GM23338 (cell line): Measurements from ENCODE around the gene GIMAP1.

Experiments
- CREB1 ChIP-seq: fragments of 250-450 bp; sonication (Bioruptor Pico); IDR thresholded peaks from 2 replicates; pipeline ENCODE4 v1.5.0; 2020; ENCODE audit warnings: low read depth, mild to moderate bottlenecking, moderate library complexity
- EZH2 ChIP-seq: fragments of 200-600 bp; sonication (generic); IDR thresholded peaks from one replicate; pipeline ENCODE4 v1.8.0; 2017; ENCODE audit warnings: antibody characterized with exemption, mild to moderate bottlenecking, low read depth; ENCODE audit not compliant: unreplicated experiment
- EZH2phosphoT487 ChIP-seq: fragments of 200-600 bp; sonication (generic); IDR thresholded peaks from one replicate; pipeline ENCODE4 v1.8.1; 2018; ENCODE audit warnings: antibody characterized with exemption; ENCODE audit not compliant: unreplicated experiment
- JUNB ChIP-seq: IDR thresholded peaks from one replicate; pipeline ENCODE4 v1.6.1; 2016; ENCODE audit warnings: antibody characterized with exemption; ENCODE audit not compliant: unreplicated experiment
- NANOG ChIP-seq: IDR thresholded peaks from 2 replicates; pipeline ENCODE4 v1.6.1; 2016; ENCODE audit warnings: antibody characterized with exemption, borderline replicate concordance
- POLR2AphosphoS5 ChIP-seq: IDR thresholded peaks from 2 replicates; pipeline ENCODE4 v1.6.1; 2016; ENCODE audit warnings: antibody characterized with exemption, low read depth
- REST ChIP-seq: IDR thresholded peaks from one replicate; pipeline ENCODE4 v1.6.1; 2018; ENCODE audit warnings: antibody characterized with exemption; ENCODE audit not compliant: unreplicated experiment
- STAT1 ChIP-seq: IDR thresholded peaks from one replicate; pipeline ENCODE4 v1.6.1; 2016; ENCODE audit warnings: antibody characterized with exemption; ENCODE audit not compliant: unreplicated experiment
- ZNF114 ChIP-seq: fragments of 250-450 bp; sonication (Bioruptor Pico); IDR thresholded peaks from 2 replicates; pipeline ENCODE4 v1.5.0; 2020; ENCODE audit warnings: mild to moderate bottlenecking, moderate library complexity
- ZNF331 ChIP-seq: fragments of 250-450 bp; sonication (Bioruptor Pico); IDR thresholded peaks from 2 replicates; pipeline ENCODE4 v1.5.0; 2020; ENCODE audit warnings: low read depth, mild to moderate bottlenecking, moderate library complexity
- ZNF462 ChIP-seq: fragments of 250-450 bp; sonication (Bioruptor Pico); IDR thresholded peaks from 2 replicates; pipeline ENCODE4 v1.5.0; 2020; ENCODE audit warnings: mild to moderate bottlenecking, moderate library complexity
- TF ChIP-seq, protein P1 (sequence below), 2 experiments: fragments of 200-600 bp in 1 of 2; sonication (generic) in 1 of 2; conservative IDR thresholded peaks; 2 replicates each; pipeline versions ENCODE4 v1.5.1 to v1.6.1; 2016 to 2017; ENCODE audit warnings: antibody characterized with exemption in 2 of 2, low read depth in 2 of 2, mild to moderate bottlenecking in 2 of 2, moderate library complexity in 1 of 2
- TF ChIP-seq, protein P2 (sequence below): IDR thresholded peaks from 2 replicates; pipeline ENCODE4 v1.6.1; 2016; ENCODE audit warnings: antibody characterized with exemption

DNA sequence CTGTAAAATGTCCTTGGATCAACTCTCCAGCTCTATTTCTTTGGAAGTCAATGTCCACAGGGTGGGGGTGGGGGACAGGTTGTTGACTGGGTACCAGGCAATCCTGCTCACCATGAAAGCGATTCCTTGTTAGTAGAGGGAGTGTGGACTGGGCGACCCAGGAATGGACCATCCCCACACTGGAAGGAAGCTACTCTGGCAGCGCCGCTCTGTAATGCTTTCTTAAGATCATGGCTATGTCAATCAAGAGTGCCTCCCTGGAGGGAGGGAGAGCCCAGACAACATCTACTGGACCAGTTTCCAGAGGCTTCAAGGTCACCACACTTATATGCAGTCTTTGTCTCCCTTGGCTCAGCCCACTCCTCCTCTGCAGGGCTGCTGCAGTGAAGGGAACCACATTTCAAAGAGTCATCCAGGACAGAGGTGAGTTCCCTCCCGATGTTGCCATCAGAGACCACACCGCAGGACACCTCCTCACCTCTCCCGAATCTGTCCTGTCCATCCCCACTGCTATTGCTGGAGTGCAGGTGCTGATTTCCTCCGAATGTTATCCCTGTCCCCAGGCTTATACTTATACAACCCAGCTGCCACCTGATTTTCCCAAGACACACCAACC, 27.7 kb downstream of the GIMAP1 start:
- TF ChIP-seq, protein P1, sequence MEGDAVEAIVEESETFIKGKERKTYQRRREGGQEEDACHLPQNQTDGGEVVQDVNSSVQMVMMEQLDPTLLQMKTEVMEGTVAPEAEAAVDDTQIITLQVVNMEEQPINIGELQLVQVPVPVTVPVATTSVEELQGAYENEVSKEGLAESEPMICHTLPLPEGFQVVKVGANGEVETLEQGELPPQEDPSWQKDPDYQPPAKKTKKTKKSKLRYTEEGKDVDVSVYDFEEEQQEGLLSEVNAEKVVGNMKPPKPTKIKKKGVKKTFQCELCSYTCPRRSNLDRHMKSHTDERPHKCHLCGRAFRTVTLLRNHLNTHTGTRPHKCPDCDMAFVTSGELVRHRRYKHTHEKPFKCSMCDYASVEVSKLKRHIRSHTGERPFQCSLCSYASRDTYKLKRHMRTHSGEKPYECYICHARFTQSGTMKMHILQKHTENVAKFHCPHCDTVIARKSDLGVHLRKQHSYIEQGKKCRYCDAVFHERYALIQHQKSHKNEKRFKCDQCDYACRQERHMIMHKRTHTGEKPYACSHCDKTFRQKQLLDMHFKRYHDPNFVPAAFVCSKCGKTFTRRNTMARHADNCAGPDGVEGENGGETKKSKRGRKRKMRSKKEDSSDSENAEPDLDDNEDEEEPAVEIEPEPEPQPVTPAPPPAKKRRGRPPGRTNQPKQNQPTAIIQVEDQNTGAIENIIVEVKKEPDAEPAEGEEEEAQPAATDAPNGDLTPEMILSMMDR (conservative IDR thresholded peaks at IDR 0.05; ENCODE audit: low read depth in 2 of 2) = no peak
- TF ChIP-seq CREB1 (CRISPR knock-in tag) = no peak
- TF ChIP-seq EZH2phosphoT487 = no peak
- no peak for TF ChIP-seq POLR2AphosphoS5
- TF ChIP-seq EZH2 = no peak
- no peak for TF ChIP-seq STAT1
- no peak for TF ChIP-seq ZNF462 (CRISPR knock-in tag)
- no peak for TF ChIP-seq JUNB
- no peak for TF ChIP-seq REST
- no peak for TF ChIP-seq NANOG
- TF ChIP-seq, protein P2, sequence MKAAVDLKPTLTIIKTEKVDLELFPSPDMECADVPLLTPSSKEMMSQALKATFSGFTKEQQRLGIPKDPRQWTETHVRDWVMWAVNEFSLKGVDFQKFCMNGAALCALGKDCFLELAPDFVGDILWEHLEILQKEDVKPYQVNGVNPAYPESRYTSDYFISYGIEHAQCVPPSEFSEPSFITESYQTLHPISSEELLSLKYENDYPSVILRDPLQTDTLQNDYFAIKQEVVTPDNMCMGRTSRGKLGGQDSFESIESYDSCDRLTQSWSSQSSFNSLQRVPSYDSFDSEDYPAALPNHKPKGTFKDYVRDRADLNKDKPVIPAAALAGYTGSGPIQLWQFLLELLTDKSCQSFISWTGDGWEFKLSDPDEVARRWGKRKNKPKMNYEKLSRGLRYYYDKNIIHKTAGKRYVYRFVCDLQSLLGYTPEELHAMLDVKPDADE = no peak
- TF ChIP-seq ZNF331 (CRISPR knock-in tag) = no peak
- no peak for TF ChIP-seq ZNF114 (CRISPR knock-in tag)
